NOMO-1 (cell line): ENCODE data around the gene ACKR1.

Experiments used
- DNase-seq, 2 experiments: peaks; one replicate each; lab custom pipeline; 2025; ENCODE audit not compliant: unreplicated experiment in 2 of 2; lab: John Stamatoyannopoulos, UW

Gene ACKR1, protein sequence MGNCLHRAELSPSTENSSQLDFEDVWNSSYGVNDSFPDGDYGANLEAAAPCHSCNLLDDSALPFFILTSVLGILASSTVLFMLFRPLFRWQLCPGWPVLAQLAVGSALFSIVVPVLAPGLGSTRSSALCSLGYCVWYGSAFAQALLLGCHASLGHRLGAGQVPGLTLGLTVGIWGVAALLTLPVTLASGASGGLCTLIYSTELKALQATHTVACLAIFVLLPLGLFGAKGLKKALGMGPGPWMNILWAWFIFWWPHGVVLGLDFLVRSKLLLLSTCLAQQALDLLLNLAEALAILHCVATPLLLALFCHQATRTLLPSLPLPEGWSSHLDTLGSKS

GRCh38 chr1:159204161-159205141 is at the start of gene ACKR1:
Gene ACKR1 (plus strand): TSS chr1:159204875. CDS start chr1:159204960, 85 bp downstream.
- no peak for DNase-seq

DNA sequence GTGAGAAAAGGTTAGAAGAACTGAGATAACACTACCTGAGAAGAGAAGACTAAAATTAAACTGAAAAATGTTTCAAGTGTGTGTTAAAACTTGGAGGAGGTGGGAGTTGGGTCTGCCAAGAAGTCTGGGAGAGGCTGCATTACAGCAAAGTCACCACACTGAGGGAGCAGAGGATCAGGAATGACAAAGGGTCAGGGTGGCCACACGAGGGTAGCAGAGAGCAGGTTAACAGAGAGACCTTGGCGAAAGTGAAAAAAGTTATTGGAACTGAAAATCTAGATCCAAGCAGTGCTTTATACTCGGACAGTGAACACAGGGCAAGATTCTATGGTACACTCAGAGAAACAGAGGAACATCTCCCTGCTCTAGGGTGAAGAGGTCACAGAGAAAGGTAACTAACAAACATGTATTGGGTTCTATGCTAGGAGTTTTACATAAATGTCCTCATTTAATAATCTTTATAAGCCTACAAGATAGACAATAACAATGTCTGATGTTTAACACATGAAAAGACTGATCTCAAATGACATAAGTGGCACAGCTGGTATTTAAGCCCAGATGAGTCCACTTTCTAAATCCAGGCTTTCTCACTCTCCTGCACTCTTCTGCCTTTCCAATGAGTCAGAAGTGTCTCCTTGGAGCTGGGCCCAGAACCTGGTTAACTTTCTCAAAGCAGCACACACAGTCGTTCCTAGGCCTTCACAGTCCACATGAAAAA is 43.5 kb upstream of the ACKR1 start:
- peak; percentile 52 to 82 for DNase-seq

DNA sequence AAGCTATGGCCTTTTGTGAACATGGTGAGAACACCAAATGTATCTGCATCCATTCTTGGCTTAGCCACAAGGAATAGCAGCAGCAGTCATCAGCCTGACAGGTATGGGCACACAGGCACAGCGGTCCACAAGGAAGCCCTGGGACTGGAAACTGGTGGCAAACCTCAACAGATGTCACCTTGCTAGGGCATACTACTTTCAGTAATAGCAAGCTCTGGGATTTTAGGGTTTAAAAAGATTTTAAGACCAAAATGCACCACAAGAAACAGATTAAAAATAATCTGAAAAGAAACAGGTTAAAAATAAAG is 43.0 kb upstream of the ACKR1 start:
- no peak for DNase-seq

DNA sequence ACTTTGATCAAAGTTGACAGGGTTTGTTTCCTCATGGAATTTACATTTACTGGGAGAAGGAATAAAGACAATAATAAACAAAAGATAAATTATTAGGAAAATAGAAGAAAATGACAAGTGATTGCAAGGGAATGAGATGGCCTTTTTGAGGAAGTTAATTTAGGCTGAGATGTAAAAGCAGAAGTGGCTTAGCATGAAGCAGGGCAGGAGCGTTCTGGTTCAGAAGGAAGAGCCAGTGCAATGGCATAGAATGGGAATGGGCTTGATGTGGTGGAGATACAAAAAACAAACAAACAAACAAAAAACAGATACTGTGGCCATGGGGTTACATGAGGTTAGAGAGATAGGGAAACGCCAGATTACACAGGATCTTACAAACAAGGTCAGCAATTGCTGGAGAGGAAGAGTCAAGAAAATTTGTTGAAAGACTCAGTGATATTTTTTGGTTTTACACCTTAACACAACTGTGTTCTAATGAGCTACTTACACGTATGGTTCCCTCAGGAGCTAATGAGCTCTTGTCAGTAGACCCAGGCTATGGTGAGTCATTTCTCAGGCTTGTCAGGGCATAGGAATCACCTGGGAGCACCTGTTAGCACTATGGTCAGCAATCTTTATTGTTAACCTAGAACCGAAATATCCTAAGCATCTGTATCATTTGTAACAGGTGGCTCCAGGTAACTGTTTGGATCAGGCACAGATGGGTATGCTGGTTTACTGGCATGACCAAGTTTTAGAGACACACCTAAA is 42.0 kb upstream of the ACKR1 start:
- peak; percentile 22 to 69 for DNase-seq

DNA sequence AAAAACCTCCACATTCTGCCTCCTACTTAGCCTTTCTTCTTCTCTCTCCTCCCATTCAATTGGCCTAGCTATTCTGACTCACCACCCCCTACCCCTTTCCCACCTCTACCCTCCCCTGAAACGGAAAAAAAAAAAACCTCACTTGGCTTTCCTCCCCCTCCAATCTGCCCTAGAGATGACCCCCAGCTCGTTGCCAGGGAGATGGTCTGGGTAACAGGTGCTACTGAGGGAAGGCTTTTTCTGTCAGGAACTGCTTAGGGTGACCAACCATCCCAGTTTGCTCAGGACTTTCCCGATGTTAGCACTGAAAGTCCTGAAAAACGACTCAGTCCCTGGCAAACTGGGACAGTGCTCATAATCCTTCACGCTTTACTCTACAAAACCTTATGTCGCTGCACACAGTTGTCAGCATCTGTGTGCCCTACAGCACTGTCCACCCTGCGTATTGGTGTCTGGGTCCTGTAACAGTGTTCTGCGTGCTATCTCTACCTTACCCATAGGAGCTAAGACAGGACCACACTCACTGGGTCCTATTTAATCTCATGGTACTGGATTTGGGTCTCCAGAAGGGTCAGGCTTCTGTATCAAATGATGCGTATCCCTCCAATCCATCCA is 41.0 kb upstream of the ACKR1 start:
- DNase-seq = no peak

GRCh38 chr1:159168043-159168442 is 36.6 kb upstream of the ACKR1 start:
- no peak for DNase-seq

DNA sequence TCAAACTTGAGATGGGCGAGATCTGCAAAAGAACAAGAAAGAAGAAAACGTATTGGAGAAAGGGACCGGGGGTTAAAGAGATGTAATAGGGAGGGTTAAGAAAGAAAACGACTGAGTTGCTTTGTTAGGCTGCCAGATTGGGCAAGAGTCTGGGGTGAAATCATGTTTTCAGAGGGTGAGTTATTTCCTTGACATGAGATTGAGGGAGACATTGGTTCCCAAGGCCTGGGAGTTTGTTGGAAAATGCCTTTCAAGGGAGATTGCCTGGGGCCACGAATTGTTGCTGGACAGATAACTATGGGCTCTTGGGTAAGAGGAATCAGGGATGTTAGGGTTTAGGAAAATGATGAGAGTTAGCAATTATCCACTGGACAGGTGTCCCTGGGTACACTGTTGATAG is 34.0 kb upstream of the ACKR1 start:
- DNase-seq = no peak

- DNase-seq = no peak
These were observed 33.4 kb upstream of the ACKR1 start, which contains the start of gene CADM3 for GRCh38 chr1:159171254-159171687. Gene CADM3 (plus strand): TSS chr1:159171615. CDS start chr1:159171766, 151 bp downstream.

GRCh38 chr1:159171688-159172501 is 32.8 kb upstream of the ACKR1 start:
- no peak for DNase-seq

GRCh38 chr1:159172614-159173291 is 31.9 kb upstream of the ACKR1 start:
- no peak for DNase-seq

- DNase-seq = no peak
These were observed 31.4 kb upstream of the ACKR1 start for GRCh38 chr1:159173320-159173719.

DNA sequence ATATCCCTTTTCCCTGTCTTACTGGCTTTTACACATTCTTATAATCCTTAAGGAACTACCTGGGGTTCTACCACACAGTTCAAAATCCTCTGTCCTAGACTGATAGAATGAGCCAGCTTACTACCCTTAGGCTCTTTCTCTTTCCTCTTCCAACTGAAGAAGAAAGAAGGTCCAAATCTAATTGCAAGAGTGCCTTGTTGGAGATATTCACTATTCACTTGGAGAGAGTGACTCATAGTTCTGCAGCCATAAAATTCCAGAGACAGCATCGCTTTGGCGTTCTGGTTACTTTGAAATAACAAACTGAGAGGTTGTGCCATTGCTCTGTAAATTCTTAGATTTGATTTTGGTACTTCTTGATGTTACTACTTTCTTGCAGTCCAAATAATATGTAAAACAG is 29.1 kb upstream of the ACKR1 start:
- DNase-seq = no peak

- DNase-seq = peak; percentile 32 to 74
These were observed 27.3 kb upstream of the ACKR1 start for GRCh38 chr1:159177272-159177907.

DNA sequence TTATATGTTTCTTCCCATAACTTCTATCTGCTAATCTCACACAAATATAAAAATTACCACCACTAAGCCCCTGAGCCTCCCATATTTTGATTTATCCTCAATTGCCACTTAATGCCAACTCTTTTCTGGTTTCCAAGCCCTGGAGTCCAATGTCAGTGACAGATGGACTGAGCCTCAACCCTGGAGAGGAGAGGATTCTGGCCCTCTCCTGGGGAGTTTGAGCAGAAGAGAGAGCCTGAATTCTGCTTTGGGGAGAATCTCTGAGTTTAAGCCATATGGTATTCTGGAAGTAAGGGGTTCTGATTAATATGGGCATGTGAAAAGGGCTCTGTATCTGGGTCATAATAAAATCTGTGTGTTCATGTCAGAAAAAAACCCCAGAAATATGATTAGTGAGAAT is 24.8 kb upstream of the ACKR1 start:
- no peak for DNase-seq

GRCh38 chr1:159180516-159180915 is 24.2 kb upstream of the ACKR1 start:
- no peak for DNase-seq

- DNase-seq = no peak
These were observed 23.2 kb upstream of the ACKR1 start for GRCh38 chr1:159181328-159182024.

GRCh38 chr1:159184201-159184600 is 20.5 kb upstream of the ACKR1 start:
- DNase-seq = no peak

GRCh38 chr1:159185121-159185520 is 19.6 kb upstream of the ACKR1 start:
- DNase-seq = no peak
